HG02973 (cell line): ENCODE measurements around the gene AFAP1L2.
"Not testable (repeated sequence)": the region's sequence is repeated elsewhere in the genome, so short reads cannot be mapped to it uniquely, and the experiment has no call there.

Experiments used
- ATAC-seq: cut with Tn5 transposase; IDR thresholded peaks from one replicate; pipeline ENCODE4 v1.9.1; 2021; ENCODE audit warnings: moderate library complexity; ENCODE audit not compliant: unreplicated experiment

The AFAP1L2 gene

DNA sequence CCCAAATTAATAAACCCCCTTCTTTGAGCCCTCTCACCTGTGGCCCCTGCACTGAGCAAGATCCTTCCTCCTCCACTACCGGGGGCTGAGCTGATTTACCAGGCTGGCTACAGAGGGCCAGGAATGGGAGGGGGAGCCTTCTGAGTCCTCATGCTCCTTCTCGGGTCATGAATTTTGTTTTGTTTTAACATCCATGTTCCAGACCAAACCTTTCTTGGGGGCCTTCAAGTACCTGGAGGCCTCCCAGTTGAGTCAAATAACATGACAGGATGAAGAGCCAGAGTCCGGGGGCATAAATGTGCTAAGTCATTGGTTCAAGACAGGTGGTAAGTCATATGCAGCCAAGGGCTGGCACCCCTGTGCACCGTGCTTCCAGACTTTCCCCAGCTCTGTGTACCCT, 39.6 kb downstream of the AFAP1L2 start:
- no peak for ATAC-seq

DNA sequence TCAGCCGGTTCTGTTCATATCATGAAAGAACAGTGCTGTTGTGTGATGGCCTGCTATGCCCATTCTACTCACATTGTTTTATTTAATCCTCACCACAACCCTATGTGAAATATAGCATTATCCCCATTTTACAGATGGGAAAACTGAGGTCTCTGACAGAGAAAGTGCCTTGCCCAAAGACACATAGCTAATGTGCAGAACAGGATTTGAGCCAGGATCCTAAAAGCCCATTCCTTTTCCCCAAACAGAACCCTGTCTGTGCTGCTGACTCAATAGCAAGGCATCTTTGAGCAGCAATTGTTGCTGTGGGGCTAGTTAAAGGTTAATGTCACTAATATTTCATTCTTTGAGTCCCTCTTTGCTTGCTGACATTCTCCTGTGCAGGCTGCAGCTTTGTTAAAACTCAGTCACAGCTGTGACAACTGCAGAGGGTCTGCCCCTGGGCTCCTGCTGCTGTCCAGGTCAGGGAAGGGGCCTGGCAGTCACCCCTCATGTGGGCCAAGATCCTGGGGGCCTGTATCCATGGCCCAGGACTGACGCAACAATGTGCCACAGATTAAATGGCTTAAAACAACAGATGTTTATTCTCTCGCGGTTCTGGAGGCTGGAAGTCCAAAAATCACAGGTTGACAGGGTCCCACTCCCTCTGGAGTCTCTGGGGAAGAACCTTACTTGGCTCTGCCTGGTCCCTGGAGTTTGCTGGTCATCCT, 40.4 kb downstream of the AFAP1L2 start:
- no peak for ATAC-seq

DNA sequence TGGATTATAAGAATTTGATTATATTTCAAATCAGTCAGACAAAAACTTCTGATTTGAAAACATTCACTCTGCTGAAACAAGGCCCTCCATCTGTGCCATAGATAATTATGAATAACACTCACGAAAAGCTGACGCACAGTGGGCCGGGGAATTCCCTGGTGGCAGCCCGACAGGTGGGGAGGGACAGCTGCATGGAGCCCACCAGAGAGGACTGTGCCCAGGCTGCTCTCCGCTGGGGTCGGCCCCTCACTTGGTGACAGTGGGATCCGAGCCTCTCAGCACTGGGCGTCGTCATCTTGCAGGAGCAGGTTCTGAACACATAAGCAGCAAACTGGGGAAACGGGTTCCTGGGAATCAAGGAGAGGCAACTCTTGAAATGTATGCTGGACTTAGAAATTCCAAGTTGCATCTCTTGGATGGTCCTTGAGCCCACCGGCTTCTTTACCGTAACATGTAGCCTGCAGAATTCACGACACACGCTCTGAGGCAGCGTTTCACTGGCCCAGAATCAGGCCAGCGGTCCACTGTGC, 41.4 kb downstream of the AFAP1L2 start:
- ATAC-seq: no peak

DNA sequence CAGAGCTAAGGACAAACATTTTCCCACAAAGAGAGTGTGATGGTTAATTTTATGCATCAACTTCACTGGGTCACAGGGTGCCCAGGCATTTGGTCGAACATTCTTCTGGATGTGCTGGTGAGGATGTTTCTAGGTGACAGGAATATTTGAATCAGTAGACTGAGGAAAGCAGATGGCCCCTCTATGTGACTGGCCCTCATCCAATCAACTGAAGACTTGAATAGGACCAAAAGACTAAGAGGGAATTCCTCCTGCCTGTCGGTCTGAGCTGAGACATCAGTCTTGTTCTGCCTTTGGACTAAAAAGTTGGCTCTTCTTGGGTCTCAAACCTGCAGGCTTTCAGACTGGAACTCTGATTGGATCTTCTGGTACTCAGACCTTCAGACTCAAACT, 44.4 kb downstream of the AFAP1L2 start:
- ATAC-seq: no peak

DNA sequence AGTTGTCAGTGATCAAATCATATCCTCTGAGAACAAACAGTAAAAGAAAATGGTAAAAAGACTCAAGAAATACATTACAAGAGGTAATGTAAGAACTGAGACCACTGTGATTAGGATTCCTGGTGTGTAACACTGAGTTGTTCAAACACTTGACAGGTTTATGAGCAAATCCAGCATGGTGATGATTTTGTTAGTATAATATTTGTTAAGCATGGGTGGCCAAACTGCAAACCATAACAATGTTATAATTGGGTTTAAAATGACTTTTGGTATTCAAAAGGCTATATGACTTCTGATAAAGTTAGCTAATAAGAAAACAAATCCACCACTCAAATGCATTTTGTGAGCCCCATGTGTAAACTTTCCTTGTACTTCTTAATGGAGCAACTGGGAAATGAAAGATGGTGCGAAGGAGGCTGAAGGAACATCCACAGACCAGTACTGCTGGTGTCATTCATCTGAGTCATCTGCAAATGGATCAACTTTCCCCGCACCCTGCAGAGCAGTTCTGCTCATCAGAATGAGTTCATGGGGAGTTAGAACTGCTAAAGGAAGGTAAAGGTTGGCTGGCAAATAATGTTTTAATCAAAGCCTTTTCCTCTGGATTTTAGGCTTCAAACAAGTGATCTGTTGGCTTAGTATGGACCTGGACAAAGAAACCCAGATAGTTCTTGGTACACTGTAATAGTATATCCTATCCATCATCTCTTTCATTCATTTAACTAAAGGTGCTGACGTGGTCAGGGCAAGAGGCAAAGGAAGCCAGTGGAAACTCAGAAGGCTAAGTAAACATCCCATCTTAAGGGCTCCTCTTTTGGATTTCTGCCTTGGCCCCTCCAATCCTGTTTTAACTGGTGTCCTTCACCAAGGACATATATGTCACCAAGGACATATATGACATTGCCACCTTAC, 45.0 kb downstream of the AFAP1L2 start:
- no peak for ATAC-seq

DNA sequence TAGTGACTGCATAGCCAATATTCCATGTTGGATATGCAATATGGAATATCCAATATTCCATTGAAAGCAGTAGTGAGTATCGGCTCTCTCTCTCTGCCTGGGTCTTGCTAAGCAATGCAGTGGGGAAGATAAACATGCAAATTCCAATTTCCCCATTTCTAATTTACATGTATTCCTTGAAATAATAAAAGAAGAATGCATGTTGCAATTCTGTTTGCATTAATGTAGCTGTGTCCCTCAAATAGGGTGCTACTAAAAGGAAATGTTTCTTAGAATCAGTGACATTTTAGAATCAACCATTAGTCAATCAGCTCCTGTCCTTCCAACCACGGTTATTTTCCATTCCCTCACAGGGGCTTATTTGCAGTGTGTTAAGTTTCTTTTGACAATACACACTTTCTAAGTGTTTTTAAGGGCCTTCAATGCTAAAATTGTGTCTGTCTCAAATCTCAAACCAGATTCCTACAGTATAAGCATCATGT, 46.7 kb downstream of the AFAP1L2 start:
- no peak for ATAC-seq

DNA sequence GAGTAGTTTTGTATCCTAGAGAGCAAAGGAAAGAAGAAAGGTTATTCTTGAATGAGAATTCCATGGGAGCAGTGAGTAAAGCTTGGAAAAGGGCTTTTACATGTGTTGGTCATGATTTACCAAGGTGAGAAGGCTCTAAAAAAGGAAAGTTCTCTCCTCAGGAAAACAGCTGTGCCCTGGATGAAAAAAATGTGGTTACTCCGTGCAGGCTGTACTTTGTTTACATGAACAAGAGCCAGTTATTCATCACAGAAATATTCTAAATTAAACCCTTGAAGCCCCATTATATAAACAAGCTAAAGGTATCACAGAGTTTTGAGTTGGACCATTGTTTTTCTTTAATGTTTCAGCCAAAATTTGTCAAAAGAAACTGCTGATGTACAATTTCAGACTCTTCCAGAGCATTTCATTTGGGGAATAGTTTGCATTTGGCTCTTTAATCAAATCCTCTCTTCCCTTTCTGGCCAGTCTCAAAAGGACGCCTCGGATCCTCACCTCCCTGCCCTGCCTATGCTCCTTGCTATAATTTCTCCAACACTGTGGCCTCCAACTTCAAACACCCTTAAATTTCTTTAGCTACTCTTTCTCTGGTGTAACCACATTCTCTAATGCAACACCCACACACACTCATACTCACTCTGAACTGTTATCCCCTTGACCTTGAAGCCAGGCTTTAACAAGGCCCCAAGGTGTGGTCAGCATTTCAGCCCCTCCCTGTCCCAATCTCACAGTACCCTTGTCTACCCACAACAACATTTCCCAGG, 47.4 kb downstream of the AFAP1L2 start:
- no peak for ATAC-seq

DNA sequence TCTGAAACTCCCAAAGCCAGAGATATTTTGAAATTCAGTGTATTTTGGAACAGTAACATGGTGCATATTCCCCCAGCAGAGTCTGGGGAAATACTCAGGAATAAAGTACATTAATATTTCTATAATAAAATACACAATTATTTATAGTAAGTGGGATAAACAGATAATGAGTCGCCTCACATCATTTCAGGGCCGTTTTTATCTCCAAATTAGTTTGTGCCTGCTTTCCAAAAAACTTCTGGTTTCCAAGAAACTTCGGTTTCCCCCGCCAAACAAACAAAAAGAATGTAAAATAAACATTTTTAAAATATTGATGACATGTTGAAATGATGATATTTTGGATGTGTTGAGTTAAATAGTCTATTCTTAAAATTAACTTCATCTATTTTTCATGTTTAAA, 48.2 kb downstream of the AFAP1L2 start:
- ATAC-seq: no peak

DNA sequence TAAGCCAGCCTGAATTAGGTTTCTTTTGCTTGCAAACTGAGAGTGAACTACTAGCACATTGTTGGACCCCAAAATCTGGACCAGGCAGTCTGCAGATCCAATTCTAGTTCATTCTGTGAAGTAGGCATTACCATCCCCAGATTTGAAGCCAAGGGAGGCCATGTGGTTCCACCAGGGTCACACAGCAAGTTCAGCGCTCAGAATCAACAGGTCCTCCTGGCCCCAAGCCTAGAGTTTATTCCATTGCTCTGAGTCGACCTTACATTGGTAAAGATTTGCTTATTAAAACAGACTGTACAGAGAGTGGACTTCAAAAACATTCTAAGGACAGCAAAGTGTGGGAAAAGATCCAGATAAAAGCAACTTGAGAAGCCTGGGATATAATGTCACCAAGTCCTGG, 50.9 kb downstream of the AFAP1L2 start:
- no peak for ATAC-seq

DNA sequence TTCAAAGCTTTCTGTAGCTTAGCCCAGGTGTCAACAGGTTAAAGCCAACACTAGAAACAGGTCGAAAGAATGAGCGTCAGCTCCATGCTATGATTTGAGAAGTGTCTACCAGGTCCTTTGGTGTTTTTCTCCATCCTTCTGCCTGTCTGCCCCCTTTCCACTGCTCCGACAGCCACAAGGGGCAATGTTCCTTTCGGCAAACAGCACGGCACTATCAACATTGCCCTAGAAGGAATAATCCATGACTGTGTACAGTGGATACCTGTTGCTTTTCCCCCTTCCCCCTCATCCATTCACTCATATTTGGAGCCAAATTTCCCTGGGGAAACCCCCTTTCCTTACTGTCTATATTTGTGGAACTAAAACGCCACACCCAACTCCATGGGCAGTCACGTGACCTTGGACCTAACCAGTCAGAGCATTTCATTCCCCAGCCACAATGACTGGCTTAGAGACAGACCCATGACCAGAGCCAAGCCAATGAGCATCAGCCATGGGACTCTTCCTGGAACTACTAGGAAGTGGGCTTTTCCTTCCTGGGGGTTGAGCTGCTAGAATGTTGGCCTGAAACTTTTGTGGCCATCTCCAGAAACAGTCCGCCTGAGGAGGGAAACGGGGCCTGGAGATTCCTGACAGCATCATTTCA, 51.5 kb downstream of the AFAP1L2 start:
- no peak for ATAC-seq

DNA sequence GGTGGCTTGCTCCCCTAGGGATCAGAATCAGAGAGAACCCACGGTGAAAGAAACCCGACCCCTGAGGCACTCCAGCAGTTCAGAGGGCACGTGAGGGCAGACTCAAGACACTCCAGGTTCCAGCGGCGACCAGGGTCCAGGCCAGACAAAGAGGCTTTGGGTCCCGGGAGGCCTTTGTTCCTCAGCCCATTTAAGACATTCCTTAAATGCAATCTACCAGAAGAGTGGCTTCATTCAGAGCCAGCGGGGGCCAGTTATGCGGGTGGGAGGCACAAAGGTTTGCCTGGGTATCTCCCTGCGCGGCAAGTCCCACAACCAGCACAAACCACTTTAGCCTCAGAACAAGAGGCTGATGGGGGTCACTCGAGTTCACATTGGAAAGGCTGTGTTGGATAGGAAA, 53.6 kb downstream of the AFAP1L2 start:
- ATAC-seq: no peak

DNA sequence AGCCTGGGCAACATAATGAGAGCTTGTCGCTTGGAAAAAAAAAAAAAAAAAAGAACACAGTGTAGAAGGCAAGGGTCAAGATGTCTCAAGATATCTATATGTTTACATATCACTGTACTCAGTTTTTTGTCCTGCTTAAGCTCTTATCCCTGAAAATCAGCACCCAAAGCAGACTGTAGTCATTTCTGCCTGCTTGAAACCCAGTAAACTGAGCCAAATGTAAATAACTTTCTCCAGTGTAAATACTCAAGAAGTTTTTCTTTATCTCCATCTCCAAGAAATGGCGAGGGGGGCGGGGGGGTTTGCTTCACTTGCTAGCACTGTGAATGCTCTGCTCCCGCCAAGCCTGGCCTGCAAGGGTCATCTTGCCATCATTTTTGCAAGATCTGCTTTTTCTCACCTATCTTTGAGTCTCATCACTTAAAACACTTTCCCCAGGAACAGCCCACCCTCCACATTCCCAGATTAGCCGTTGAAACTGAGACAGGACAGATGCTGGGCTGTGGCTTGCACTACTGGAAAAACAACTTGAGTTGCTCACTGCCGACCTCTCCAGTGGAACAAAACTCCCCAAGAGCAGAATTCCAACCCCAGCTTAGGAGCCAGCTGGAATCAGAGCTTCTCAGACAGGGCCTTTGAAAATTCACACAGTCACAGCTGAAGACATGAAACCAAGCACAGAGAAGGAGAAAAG, 54.6 kb downstream of the AFAP1L2 start:
- ATAC-seq: no peak

DNA sequence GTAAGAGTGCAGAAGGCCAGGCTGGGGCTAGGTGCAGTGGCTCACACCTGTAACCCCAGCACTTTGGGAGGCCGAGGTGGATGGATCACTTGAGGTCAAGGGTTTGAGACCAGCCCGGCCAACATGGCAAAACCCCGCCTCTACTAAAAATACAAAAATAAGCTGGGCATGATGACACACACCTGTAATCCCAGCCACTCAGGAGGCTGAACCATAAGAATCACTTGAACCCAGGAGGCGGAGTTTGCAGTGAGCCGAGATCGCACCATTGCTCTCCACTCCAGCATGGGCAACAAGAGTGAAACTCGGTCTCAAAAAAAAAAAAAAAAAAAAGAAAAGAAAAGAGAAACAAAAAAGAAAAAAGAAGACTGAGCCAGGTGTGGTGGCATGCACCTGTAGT, 55.2 kb downstream of the AFAP1L2 start:
- ATAC-seq: not testable (repeated sequence)

DNA sequence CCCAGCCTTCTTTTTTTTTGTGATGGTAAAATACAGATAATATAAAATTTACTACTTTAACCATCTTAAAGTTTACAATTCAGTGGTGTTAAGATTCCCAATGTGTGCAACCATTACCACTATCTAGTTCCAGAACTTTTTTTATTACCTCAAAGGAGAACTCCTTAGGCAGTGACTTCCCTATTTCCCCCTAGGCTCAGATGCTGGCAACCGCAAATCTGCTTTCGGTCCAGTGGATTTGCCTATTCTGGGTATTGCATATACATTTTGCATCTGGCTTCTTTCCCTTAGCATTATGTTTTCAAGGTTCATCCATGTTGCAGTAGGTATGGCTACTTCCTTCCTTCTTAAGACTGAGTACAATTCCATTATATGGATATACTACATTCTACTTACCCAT, 56.5 kb downstream of the AFAP1L2 start:
- ATAC-seq: no peak

DNA sequence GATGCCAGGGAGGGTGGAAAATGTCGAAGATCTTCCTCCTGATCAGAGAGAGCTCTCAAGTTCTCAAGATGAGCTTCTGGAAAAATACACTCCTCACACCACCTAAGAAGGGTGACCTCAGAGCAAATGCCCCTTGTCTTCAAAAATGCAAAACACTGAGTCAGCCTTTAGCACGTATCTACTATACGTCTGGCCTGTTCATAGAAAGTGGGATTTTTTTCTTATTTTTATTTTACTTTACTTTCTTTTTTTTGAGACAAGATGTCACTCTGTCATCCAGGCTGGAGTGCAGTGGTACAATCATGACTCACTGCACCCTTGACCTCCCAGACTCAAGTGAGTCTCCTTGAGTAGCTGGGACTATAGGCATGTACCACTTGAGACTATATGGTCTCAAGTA, 57.1 kb downstream of the AFAP1L2 start:
- ATAC-seq: no peak

DNA sequence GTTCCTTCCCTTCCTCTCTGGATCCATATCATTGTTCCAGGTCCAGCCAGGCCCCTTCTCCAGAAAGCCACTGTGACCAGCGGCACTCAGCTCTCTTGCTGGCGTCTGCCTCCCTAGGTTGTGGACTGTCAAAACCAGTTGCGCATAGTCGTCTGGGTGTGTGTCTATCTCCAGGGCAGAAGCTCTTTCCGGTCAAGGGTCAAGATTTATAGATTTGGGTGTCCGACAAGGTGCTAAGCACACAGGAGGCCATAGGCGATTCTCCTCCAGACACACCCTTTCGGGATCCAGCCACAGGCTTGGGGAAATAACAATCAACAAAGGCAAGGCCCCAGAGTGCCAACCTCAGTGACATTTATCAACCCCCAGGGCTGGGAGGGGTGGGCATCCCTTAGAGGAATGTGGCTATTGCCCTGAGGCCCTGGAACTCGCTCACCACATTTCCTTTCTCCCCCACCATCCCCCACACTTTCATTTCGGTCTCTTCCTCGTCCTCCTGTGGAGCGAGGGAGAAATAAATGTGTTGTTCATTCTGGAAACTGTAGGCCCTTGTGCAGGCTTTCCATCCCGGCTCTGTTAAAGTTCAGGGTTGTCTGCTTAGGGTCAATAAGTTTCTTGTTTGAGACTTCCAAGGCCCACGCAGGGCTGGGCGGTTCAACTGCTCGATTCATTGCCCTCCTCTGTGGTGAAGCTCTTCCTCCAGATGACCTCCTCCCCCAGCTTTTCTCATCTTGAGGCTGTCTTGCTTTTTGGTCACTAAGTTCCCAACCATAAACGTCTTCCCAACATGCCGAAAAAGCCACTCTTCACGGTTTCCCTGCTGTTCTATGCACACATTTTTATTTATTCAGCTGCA, 57.9 kb downstream of the AFAP1L2 start:
- no peak for ATAC-seq

DNA sequence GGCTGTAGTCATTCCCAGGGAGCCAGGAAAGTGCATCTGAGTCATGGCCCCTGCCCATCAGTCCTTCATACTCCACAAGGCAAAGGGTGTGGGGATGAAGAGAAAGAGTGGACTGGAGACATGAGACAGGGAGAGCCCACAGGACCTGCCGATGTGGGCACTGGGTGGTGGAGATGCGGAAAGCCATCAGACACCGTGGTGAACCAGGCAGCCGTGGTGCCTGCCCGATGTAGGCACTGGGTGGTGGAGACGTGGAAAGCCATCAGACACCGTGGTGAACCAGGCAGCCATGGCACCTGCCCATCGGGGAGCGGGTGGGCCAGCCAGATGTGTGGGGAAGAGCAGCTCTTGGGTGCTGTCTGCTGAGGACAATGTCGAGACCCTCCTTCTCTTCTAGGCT, 58.6 kb downstream of the AFAP1L2 start:
- no peak for ATAC-seq

DNA sequence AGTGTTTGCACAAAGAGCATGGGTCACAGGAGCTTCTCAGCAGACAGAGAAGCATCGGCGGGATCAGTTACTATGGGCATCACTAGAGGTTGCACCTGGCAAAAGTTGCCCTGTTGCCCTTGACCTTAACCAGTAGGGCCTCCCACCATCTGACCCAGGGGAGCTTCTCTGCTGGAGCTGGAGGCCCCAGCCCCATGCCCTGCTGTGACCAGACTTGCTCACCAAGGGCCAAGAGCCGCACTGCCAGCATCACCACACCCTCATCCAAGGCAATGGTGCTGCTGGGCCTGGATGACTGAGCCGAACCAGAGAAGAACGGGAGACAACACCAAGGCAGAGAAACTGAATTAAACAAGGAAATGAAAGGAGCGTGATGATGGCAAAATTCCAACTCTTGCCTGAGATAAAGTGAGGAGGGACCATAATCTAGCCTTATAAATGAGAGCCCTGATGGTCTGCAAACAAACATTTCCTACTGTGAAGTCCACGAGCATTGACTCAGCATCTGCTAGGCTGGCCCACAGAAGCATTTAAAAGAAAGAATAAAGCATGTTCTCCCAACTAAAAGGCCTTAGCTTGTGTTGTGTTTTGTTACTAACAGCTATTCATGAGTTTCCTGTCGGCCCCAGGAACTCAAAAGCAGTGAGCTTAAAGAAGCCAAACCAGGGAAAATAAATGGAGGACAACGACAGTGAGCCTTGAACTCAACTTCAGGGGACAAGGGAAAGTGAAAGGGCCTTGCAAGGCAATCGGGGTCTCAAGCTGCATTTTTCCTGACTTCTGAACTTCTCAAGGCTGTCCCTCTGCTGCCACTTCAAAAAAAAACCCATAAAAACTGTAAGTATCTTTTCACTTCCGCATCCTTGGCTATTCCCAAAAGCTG, 60.4 kb downstream of the AFAP1L2 start:
- ATAC-seq: no peak
